ENCODE measurements around the gene ZNF284.
A peak's percentile ranks its signal among the peaks of the same experiment; 100 is the strongest.

The ZNF284 gene

DNA sequence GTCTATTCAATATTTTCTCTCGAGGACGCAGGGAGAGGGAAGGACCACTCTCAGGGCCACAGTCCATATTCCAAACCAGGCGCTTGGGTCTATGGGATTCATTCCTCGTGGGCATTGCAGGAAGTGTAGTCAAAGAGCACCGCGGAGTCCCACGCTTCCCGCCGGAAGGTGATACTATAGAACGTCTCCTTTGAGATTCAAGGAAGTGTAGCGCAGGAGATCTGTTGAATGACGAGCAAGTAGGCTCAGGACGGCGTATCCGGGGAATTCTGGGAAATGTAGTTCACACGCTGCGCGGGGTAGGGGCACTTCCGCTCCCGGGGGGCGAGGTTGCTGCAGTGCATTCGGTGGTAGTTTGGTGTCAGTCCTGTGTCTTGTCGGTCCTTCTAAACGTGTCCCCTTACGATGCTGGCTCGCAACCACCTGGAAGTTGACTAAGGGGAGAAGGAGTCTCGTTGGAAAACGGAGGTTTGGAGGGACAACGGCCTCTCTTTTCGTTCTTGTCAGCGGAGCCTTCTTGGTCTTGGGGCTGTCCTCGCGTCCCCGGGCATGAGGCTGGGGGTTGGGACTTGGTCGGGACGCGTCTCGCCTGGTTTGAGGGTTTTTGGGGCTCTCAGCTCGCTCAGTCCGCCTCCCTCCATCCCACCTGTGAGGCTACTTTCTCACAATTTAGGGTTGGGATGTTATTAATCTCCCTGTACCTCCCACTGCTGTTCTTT lies at the start of gene ZNF284:
Gene ZNF284 (plus strand): TSS at position 336 of the 719 bp plus-strand sequence. CDS start 4,231 bp downstream, outside the sequence.
- peak; percentile 61 to 69 for DNase-seq (ENCODE audit: low read depth in 1 of 2, low spot score in 1 of 2)

DNA sequence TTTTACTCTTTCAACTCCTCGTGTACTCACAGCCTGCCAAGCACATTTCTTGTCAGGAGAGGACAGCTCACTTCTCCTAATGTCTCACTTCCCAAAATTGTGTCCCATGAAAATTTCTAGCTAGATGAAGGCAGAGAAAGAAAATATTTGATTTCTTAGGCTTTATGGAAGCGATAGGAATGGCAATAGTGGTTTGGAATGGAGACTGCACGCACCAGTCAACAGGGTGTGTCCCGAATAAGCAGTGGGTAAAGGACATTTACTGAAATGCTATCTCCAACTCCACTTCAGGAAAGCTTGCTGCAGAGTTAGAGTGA lies 47.1 kb upstream of the ZNF284 start:
- DNase-seq (ENCODE audit: low read depth in 1 of 2, low spot score in 1 of 2) = no peak

DNA sequence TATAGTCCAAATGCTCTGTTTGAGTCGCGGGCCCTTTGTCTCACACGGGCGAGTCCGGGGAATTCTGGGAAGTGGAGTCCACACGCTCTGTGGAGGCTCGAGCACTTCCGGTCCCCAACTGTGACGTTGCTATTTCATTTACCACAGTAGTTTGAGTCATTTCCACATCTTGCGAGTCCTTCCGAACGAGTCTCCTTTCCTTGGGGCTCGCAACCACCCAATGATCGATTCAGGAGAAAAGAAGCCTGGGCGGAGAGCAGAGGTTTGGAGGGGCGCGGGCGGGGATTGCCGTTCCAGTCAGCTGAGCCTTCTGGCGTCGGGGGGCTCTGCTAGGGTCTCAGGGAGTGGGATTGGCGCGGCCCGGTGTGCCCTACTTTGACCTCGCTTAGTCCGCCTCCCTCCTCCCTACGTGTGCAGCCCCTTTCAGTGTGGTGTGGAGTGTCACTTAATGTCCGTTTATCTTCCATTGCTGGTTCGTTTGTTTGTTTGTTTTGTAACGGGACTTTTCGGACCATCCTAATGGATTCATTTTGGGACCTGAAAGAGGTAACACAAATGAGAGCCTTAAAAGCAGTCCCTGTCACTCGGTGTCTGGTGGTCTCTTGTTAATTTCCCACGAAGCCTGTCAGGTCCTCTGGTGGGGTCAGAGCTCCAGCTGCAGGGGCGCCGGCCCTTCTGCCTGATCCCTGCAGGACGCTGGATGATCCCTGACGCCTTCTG lies 46.6 kb upstream of the ZNF284 start, which contains the start of gene ZNF222:
Gene ZNF222 (plus strand): TSS at position 163 of the 720 bp plus-strand sequence. CDS start 58 bp downstream, at position 221.
- peak; percentile 52 to 59 for DNase-seq (ENCODE audit: low read depth in 1 of 2, low spot score in 1 of 2)

DNA sequence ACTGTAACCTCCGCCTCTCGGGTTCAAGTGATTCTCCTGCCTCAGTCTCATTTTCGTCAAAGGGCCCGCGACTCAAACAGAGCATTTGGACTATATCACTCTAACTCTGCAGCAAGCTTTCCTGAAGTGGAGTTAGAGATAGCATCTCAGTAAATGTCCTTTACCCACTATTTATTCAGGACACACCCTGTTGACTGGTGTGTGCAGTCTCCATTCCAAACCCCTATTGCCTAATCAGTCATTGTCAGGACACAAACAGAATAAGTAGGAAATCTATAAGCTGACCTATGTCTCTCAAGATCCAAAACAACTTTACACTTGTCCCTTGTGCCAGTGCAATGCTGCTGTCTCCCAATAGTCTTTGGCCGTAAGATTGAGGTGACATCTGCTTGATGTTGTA lies 45.3 kb upstream of the ZNF284 start:
- DNase-seq (ENCODE audit: low read depth in 1 of 2, low spot score in 1 of 2) = no peak

DNA sequence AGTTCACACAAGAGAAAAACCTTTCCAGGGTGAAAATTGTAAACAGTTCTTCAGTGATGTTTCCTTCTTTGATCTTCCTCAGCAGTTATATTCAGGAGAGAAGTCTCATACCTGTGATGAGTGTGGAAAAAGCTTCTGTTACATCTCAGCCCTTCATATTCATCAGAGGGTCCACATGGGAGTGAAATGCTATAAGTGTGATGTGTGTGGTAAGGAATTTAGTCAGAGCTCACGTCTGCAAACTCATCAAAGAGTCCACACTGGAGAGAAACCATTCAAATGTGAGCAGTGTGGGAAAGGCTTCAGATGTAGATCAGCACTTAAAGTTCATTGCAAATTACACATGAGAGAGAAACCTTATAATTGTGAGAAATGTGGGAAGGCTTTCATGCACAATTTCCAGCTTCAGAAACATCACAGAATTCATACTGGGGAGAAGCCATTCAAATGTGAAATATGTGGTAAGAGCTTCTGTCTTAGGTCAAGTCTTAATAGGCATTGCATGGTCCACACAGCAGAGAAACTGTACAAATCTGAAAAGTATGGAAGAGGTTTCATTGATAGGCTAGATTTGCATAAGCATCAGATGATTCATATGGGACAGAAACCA lies 39.9 kb upstream of the ZNF284 start:
- no peak for DNase-seq (ENCODE audit: low read depth in 1 of 2, low spot score in 1 of 2)

DNA sequence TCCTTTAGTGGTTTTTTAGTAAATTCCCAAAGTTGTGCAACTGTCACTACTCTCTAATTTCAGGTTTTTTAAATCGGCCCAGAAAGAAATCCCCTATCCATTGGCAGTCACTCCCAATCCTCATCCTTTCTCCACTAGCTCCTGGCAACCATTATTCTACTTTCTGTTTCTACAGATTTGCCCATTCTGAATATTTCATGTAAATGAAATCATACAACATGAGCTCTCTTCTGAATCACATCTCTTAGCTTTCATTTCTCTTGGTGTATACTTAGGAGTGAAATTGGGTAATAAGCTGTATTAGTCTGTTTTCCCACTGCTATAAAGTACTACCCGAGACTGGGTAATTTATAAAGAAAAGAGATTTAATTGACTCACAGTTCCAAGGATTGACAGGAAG lies 29.8 kb upstream of the ZNF284 start:
- DNase-seq (ENCODE audit: low read depth in 1 of 2, low spot score in 1 of 2) = no peak

DNA sequence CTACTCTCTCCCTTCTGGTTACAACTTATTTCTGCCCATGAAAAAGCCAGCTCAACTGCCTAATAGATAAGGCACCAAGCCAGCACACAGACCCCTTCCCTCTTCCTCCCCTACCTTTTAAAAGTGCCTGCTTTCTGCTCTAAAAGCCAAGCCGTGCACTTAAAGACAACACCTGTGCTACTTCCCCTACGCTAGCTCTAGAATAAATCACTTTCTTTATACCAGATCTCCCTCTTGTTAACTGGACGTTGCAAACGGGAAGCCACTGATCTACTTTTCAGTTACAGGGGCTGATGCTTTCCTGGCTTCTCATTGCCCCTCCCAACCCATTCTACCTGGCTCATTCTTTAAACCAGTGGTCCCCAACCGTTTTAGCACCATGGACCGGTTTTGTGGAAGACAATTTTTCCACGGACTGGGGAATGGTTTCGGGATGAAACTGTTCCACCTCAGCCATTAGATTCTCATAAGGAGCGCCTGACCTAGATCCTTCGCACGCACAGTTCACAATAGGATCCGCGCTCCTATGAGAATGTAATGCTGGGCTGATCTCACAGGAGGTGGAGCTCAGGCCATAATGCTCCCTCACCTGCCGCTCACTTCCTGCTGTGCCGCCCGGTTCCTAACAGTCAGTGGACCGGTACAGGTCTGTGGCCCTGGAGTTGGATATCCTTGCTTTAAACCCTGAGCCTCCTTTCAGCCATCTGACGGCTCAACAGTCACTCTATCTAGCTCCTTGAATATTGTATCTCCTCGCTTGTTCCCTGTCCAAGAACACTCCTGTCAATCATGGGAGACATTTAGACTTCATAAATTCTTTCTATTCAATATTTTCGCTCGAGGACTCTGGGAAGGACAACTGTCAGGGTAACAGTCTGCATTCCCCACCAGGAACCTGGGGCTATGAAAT lies 21.0 kb upstream of the ZNF284 start:
- no peak for DNase-seq (ENCODE audit: low read depth in 1 of 2, low spot score in 1 of 2)

DNA sequence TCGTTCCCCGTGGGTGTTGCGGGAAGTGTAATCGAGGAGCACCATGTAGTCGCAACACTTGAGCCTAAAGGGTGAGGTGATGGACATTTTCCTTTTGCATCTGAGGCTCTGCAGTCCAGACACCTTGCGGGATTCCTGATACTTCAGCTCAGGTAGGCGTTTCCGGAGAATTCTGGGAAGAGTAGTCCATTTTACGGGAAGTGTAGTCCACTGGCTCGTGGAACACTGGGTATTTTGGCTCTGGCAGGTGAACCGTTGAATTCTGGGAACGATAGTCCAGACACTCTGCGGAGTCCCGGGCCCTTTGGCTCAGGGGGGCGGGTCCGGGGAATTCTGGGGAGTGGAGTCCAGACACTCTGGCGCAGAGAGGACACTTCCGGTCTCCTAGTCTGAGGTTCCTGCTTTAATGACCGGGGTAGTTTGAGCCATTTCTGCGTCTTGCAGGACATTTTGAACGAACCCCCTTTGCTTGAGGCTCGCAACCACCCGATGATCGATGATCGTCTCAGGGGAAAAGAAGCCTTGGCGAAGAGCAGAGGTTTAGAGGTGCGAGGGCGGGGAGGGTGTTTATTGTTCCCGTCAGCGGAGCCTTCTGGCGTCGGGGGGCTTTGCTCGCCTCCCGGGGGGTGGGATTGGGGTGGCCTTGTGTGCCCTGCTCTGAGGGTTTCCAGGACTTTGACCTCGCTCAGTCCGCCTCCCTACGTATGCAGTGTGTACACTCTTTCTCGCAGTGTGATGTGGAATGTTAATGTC lies 20.1 kb upstream of the ZNF284 start, which contains the start of gene ZNF223:
Gene ZNF223 (plus strand): TSS at position 387 of the 753 bp plus-strand sequence. CDS start 3,141 bp downstream, outside the sequence.
- peak; percentile 48 to 50 for DNase-seq (ENCODE audit: low read depth in 1 of 2, low spot score in 1 of 2)

DNA sequence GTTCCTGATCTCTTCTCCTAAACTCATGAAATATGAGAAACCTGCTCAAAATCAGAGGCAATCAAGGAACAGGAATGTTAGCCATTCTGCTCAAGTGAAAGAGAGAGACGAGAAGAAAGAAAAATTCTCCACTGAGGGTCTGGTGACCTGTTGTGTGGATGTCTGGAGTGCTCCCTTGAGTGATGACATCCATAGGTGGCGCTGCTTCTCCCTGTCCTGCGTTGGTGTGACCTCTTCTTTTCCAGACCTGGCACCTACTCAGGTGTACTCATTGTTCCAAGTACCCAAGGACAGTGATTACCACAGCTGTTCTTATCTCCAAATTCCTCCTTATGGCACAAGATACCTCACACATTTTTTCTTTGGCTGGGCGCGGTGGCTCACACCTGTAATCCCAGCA lies 16.1 kb upstream of the ZNF284 start:
- no peak for DNase-seq (ENCODE audit: low read depth in 1 of 2, low spot score in 1 of 2)

DNA sequence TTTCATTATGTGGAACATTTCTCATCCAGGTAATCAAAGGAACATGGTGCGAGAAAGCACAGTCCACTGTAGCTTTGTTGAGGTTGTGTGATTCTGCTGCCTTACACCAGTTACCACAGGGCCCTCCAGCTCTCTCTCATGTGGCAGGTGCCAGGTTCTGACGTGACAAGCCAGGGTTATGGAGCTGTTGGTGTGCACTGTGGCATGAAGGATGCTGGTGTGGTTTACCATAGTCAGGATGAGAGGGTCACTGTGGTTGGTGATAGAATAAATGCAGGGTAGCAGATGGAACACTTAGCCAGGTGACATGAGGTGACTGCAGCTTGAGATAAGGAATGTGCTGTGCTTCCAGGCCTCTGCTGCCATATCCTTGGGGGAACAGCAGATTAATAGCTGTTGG lies 12.7 kb upstream of the ZNF284 start:
- DNase-seq (ENCODE audit: low read depth in 1 of 2, low spot score in 1 of 2) = no peak

DNA sequence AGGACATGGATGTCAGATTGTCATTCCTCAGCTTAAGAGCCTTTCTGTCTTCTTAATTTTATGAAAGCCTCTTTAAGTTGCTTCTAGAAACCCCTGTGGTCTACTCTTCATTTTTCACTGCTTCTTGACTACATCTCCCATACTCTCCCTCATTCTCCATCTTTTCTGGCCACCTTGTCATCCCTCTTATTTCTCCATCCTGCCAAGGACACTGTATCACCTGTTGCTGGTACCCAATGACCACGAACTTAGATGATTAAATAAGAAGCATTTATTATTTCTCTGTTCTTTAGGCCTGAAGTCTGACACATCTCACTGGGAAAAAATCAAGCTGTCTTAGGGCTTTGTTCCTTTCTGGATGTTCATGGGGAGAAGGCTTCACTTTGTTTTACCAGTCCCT lies 10.9 kb upstream of the ZNF284 start:
- DNase-seq (ENCODE audit: low read depth in 1 of 2, low spot score in 1 of 2) = no peak

DNA sequence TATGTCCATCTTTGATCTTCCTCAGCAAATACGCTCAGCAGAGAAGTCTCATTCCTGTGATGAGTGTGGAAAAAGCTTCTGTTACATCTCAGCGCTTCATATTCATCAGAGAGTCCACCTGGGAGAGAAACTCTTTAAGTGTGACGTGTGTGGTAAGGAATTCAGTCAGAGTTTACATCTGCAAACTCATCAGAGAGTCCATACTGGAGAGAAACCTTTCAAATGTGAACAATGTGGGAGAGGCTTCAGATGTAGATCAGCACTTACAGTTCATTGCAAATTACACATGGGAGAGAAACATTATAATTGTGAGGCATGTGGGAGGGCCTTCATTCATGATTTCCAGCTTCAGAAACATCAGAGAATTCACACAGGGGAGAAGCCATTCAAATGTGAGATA lies 5.7 kb upstream of the ZNF284 start:
- DNase-seq (ENCODE audit: low read depth in 1 of 2, low spot score in 1 of 2) = no peak

DNA sequence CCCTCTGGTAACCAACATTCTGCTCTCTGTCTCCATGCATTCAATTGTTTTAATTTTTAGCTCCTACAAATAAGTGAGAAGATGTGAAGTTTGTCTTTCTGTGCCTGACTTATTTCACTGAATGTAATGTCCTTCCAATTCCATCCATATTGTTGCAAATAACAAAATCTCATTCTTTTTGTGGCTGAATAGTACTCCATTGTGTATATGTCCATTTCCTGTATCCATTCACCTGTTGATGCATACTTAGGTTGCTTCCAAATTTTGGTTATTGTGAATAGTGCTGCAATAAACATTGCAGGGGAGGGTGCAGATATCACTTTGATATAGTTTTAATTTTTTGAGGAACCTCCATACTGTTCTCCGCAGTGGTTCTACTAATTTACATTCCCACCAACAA lies 2.5 kb upstream of the ZNF284 start:
- no peak for DNase-seq (ENCODE audit: low read depth in 1 of 2, low spot score in 1 of 2)

DNA sequence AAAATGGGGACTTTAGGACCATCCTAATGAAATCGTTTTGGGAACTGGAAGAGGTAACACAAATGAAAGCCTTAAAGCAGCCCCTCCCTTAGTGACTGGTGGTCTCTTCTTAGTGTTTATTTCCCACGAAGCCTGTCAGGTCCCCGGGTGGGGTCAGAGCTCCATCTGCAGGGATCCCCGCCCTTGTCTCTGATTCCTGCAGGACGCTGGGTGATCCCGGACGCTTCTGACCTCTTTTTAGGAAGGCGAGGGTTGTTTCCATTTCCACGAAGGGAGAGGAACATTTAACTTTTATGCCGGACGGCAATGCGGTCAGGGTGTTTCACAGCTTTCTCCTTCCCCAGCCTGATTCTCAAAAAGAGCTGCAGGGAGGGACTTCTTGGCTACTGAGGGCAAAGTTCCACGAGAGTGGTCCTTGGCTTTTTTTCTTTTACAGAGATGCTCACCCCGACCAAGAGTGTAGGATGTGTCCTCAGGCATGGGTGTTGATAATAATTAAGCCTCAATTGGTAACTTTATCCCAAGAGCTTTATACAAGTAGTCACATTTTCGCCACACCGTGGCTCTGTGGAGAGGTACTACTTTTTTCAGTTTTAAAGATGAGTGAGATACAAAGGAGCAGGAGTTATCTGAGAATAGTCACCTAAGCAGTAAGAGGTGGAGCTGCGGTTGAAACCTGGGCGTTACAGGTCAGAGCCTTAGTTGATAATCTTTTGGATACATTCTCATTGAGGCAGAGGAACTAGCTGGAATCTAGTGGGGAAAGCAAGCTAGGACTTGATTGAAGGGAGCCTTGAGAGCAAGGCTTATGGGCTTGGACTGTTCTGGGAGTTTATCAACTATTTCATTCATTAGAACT lies 813 bp downstream of the ZNF284 start:
- no peak for DNase-seq (ENCODE audit: low read depth in 1 of 2, low spot score in 1 of 2)

DNA sequence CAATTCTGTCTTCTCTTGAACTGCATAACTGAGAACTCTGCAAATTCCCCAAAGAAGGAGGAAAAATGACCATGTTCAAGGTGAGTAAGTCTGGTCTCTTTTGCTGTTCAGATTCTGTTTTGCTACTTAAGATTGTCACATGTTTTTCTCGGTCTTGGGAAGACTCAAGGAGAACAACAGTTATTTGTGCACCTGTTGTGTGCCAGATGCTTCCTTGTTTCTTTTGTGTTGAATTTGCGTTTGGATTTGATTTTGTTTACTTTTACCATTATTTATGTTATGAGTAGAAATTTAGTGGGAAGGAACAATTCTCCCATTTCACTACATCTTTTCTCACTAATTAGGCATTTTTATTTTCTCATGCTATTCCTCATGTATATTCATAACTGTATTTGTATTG lies 4.4 kb downstream of the ZNF284 start:
- no peak for DNase-seq (ENCODE audit: low read depth in 1 of 2, low spot score in 1 of 2)

DNA sequence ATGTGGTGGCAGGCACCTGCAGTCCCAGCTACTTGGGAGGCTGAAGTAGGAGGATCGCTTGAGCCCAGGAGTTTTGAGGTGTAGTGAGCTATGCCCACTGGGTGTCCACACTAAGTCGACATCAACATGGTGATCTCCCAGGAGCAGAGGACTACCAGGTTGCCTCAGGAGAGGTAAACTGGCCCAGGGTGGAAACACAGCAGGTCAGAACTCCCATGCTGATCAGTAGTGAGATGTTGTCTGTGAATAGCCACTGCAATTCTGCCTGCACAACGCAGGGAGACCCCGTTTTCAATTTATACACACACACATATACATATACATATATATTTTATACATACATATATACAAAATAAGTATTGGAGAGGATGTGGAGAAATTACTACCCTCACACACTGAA lies 20.1 kb downstream of the ZNF284 start:
- DNase-seq (ENCODE audit: low read depth in 1 of 2, low spot score in 1 of 2) = no peak

DNA sequence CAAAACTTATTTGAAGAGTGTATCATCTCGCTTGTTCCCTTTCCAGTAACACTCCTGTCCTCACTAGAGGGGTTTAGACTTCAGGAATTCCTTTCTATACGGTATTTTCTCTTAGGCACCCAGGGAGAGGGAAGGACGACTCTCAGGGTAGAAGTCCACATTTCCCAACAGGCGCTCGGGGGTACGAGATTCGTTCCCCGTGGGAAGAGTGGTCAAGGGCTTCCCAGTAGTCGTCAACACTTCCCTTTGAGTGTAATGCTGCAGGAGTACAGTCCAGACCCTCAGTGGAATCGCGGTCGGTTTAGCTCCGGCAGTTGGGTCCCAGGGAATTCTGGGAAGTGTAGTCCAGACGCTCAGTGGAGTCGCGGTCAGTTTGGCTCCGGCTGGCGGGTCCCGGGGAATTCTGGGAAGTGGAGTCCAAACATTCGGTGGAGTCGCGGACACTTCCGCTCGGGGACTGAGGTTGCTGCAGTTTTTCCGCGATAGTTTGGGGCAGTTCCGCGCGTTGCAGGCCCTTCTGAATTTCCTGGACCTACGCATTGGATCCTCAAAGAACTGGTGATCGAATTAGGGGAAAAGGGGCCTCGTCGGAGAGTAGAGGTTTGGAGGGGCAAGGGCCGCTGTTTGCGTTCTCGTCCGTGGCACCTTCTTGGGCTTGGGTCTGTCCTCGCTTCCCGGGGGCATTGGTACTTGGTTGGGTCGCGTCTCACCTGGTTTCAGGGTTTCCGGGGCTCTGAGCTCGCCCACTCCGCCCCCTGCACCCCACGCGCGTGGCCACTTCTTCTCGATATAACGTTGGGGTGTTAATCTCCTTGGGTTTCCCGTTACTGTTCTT lies 22.2 kb downstream of the ZNF284 start, which contains the start of gene ZNF224:
Gene ZNF224 (plus strand): TSS at position 431 of the 835 bp plus-strand sequence. CDS start 3,513 bp downstream, outside the sequence.
- peak; percentile 59 to 69 for DNase-seq (ENCODE audit: low read depth in 1 of 2, low spot score in 1 of 2)

DNA sequence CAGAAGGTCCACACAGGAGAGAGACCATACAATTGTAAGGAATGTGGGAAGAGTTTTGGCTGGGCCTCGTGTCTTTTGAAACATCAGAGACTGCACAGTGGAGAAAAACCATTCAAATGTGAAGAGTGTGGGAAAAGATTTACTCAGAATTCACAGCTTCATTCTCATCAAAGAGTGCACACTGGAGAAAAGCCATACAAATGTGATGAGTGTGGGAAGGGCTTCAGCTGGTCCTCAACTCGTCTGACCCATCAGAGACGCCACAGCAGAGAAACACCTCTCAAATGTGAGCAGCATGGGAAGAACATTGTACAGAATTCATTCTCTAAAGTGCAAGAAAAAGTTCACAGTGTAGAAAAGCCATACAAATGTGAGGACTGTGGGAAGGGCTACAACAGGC lies 35.8 kb downstream of the ZNF284 start:
- DNase-seq (ENCODE audit: low read depth in 1 of 2, low spot score in 1 of 2) = no peak

Data from activated T-helper 1 cell treated with anti-CD3 and anti-CD28 coated beads, Interleukin-2, amount 50 U/mL, for 16 hours (primary cell).